Stimulated activated CD8-positive, alpha-beta memory T cell treated with anti-CD3 and anti-CD28 coated beads, Interleukin-7, amount 100 ng/mL, for 48 hours (primary cell): ENCODE measurements around the gene ABCA5.
"Not testable (repeated sequence)": the region's sequence is repeated elsewhere in the genome, so short reads cannot be mapped to it uniquely, and the experiment has no call there.

Experiments used
- DNase-seq, 2 donors: peaks; one replicate each; pipeline ENCODE4 v3.0.0-alpha.2; 2020; ENCODE audit warnings: low read depth in 1 of 2; ENCODE audit errors: extremely low read depth in 1 of 2

ABCA5 gene

DNA sequence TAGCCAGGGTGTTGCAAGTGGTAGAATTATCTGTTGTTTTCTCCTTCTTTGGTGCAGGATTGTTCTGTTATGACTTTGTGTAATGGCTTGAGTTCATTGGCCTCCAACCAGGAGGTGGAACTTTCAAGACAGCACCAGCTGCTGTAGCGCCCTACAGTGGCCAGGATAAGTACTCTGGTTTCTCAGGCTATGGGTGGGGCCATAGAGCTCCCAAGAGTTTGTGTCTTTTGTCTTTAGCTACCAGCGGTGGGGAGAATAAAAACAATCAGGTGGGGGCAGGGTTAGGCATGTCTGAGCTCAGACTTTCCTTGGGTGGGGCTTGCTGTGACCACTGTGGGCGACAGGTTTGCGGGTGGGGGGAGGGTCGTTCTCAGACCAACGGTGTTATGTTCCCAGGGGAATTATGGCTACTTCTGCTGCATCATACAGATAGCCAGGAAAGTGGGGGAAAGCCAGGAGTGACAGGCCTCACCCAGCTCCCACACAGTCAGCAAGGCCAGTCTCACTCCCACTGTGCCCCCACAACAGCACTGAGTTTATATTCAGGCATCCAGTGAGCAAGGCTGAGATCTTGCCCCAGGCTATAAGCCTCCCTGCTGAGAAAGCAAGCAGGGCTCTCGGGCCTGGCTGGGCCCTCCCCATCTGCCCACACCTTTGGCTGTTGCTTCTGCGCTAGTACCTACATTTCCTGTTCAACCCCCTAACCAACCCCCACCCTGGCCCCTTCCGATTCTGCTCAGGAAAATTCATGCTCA is 113.7 kb downstream of the ABCA5 start:
- DNase-seq = no peak

DNA sequence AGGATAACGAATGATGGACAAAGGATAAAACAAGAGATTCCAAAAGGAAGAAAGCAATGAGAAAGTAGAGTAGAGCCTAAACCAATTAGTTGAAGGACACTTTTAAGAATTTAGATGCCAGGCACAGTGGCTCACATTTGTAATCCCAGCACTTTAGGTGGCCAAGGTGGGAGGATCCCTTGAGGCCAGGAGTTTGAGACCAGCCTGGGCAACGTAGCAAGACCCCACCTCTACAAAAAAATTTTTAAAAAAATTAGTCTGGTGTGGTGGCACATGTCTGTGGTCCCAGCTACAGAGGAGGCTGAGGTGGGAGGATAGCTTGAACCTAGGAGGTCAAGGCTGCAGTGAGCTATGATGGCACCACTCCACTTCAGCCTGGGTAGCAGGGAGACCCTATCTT is 118.3 kb downstream of the ABCA5 start:
- DNase-seq = no peak

DNA sequence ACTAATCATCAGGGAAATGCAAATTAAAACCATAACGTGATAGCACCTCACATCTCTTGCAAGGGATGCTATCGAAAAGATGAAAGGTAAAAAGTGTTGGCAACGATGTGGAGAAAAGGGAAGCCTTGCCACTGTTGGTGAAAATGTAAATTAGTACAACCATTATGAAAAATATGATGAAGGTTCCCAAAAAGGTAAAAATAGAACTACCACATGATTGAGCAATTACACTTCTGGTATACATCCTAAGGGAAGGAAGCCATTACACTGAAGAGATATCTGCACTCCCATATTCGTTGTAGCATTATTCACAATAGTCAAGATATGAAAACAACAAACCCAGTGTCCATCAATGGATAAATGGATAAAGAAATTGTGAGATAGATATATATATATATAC is 119.8 kb downstream of the ABCA5 start:
- DNase-seq = no peak

DNA sequence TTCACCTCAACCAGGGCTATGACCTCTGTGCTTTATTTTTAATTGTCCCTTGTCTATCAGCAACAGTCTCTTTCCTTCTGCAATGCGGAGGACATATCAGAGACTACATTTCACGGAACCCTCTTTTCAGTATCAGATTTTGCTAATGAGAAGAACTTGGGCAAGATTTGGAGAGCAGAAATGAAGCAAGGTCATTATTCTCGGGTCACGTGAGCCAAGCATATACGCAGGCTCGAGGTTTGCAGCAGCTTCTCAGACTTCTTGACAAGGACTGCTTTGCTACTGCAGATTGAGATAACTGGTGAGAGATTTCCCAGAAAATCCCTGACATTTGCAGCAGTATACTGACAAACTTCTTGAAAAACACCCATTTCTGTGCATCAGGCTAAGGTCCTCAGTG is 128.7 kb downstream of the ABCA5 start:
- no peak for DNase-seq

DNA sequence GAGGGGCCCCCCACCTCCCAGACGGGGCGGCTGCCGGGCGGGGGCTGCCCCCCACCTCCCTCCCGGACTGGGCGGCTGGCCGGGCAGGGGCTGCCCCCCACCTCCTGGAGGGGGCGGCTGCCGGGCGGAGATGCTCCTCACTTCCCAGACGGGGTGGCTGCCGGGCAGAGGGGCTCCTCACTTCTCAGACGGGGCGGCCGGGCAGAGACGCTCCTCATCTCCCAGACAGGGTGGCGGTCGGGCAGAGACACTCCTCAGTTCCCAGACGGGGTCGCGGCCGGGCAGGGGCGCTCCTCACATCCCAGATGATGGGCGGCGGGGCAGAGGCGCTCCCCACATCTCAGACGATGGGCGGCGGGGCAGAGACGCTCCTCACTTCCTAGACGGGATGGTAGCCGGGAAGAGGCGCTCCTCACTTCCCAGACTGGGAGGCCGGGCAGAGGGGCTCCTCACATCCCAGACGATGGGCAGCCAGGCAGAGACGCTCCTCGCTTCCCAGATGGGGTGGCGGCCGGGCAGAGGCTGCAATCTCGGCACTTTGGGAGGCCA is 130.8 kb downstream of the ABCA5 start:
- DNase-seq = not testable (repeated sequence)
